Measurements from ENCODE around the gene ZDBF2. TPM values are rescaled to one million over a fixed set of nuclear protein-coding genes. Genes with fewer than 3 reads are reported as not detected.

Gene ZDBF2
- total and polyA plus RNA-seq, 2 of the 8 experiments (the other 6 are each of a cell fraction or from before 2014, with no cell fraction given): 1.5 to 17.2 TPM

GRCh38 chr2:206255003-206255402 lies 19.5 kb upstream of the ZDBF2 start:
- DNase-seq (ENCODE audit: low read depth in 1 of 2, low spot score in 2 of 2): no peak
- H4K8ac ChIP-seq (ENCODE audit: extremely low read depth, insufficient read depth, low read length): no peak overlapping the region
- H3K36me3 ChIP-seq (ENCODE audit: control insufficient read depth in 2 of 4, insufficient read depth in 4 of 4, low read length in 3 of 4): no peaks in the 10 kb centered on the region
- no peak overlapping the region for H2AK5ac ChIP-seq (ENCODE audit: low read depth, low read length)
- no peak overlapping the region; a peak in 1 of 4 replicates for H3K4me2 ChIP-seq (ENCODE audit: insufficient read depth in 1 of 2, low read depth in 2 of 2, low read length in 2 of 2)
- peak; percentile 85 for FAIRE-seq
- no peak overlapping the region for H3K56ac ChIP-seq (replicated peaks; ENCODE audit: insufficient read length, low read depth, low read length)
- H3K14ac ChIP-seq (ENCODE audit: insufficient read length): no peak overlapping the region
- H3K4me1 ChIP-seq (replicated peaks in 1 of 4; ENCODE audit: control insufficient read depth in 3 of 4, insufficient read depth in 4 of 4, low read length in 3 of 4): peaks cover 2 to 12% (median 5%) of the 10 kb centered on the region in 4 experiments; a peak in 4 of 7 replicates
- H2BK15ac ChIP-seq (ENCODE audit: low read length): no peak overlapping the region
- H3K9ac ChIP-seq (replicated peaks in 1 of 4; ENCODE audit: extremely low read depth in 1 of 4, low read depth in 3 of 4, low read length in 3 of 4): no peak overlapping the region
- H3K79me2 ChIP-seq (ENCODE audit: control insufficient read depth in 1 of 2, insufficient read depth in 2 of 2, low read length in 2 of 2): no peaks in the 10 kb centered on the region
- H2BK5ac ChIP-seq (ENCODE audit: low read depth, low read length): no peak overlapping the region
- peaks cover 66 to 89% (median 85%) of the 10 kb centered on the region in 4 experiments for H3K27me3 ChIP-seq (replicated peaks in 1 of 4; ENCODE audit: control insufficient read depth in 3 of 4, extremely low read depth in 1 of 4, insufficient read depth in 3 of 4, low read length in 3 of 4)
- POLR2A ChIA-PET (ENCODE audit: partially characterized antibody): interaction anchor here (1.2 to 3.5 kb wide), 2 partner anchors 21 to 94 kb away, joined by 3 to 17 read pairs; partner anchors contain the start of genes EEF1B2 and NDUFS1
- peaks cover 2% of the 10 kb centered on the region; the same call in 1 of the 2 replicates for H3K23me2 ChIP-seq (ENCODE audit: low read depth, low read length)
- H3K4ac ChIP-seq (replicated peaks; ENCODE audit: insufficient read length, low read depth, low read length): no peak overlapping the region
- no peak overlapping the region for H3K4me3 ChIP-seq (ENCODE audit: extremely low read depth in 1 of 4, insufficient read depth in 2 of 4, low read depth in 3 of 4, low read length in 4 of 4)
- WGBS, 2 experiments (ENCODE audit: extremely low coverage in 1 of 2, insufficient coverage in 1 of 2, insufficient read length in 1 of 2, insufficient replicate concordance in 2 of 2, low coverage in 1 of 2, low lambda C conversion rate in 2 of 2, missing lambda C conversion rate in 1 of 2): 43% methylated on average over 2 of the region's 2 CpGs; no CpG with 5 or more reads in 1 of the 2 experiments
- H3K23ac ChIP-seq (ENCODE audit: insufficient read length): no peak overlapping the region
- no peaks in the 10 kb centered on the region for H3K79me1 ChIP-seq (ENCODE audit: low read depth, low read length)
- no peak overlapping the region for H3K27ac ChIP-seq (ENCODE audit: low read depth, low read length)
- no peak overlapping the region for H3K18ac ChIP-seq (ENCODE audit: extremely low read depth, low read length)
- no peak overlapping the region for H2BK120ac ChIP-seq (replicated peaks; ENCODE audit: low read depth, low read length)
- H2BK20ac ChIP-seq (ENCODE audit: low read length): no peak overlapping the region
- no peak overlapping the region for H4K91ac ChIP-seq (replicated peaks; ENCODE audit: insufficient read length, low read length)
- peaks cover 0 to 5% of the 10 kb centered on the region in 2 experiments for H4K20me1 ChIP-seq (replicated peaks in 1 of 2; ENCODE audit: control insufficient read depth in 1 of 2, insufficient read depth in 2 of 2, low read length in 2 of 2)
- H4K5ac ChIP-seq (ENCODE audit: insufficient read length, low read depth, low read length): no peak overlapping the region
- H2AFZ ChIP-seq (ENCODE audit: low read length): no peak overlapping the region
- no peak overlapping the region; the same call in 1 of the 2 replicates for H2BK12ac ChIP-seq (ENCODE audit: low read depth, low read length)
- no peaks in the 10 kb centered on the region for H3K9me3 ChIP-seq (ENCODE audit: insufficient read depth in 2 of 2, low read depth in 1 of 2, low read length in 1 of 2)
- CTCF ChIA-PET (ENCODE audit: partially characterized antibody): interaction anchor here (0.6 to 2.9 kb wide), 6 partner anchors 10 to 89 kb away, joined by 3 to 9 read pairs (median 4); no protein-coding TSS in a partner anchor
- TF ChIP-seq ATF3 (IDR thresholded peaks at IDR 0.05; ENCODE audit: insufficient read depth, low read depth, low read length): no peak
- no peak for TF ChIP-seq SIX5 (IDR thresholded peaks at IDR 0.05; ENCODE audit: low read depth, low read length)
- TF ChIP-seq TEAD4 (IDR thresholded peaks at IDR 0.05; ENCODE audit: low read depth, low read length): peak; percentile 66
- TF ChIP-seq USF2 (IDR thresholded peaks at IDR 0.05; ENCODE audit: low read length): no peak
- no peak for TF ChIP-seq EP300 (IDR thresholded peaks at IDR 0.05; ENCODE audit: borderline replicate concordance in 1 of 2, low read depth in 2 of 2, low read length in 2 of 2)
- TF ChIP-seq KDM1A (IDR thresholded peaks at IDR 0.05; ENCODE audit: borderline replicate concordance, low read length): no peak
- no peak for TF ChIP-seq GTF2F1 (IDR thresholded peaks at IDR 0.05; ENCODE audit: borderline replicate concordance, low read depth, low read length)
- TF ChIP-seq BRCA1 (IDR thresholded peaks at IDR 0.05; ENCODE audit: low read depth, low read length): no peak
- TF ChIP-seq CREB1 (IDR thresholded peaks at IDR 0.05): no peak
- TF ChIP-seq SAP30 (IDR thresholded peaks at IDR 0.05; ENCODE audit: insufficient read depth, insufficient replicate concordance, low read length): no peak
- no peak for TF ChIP-seq PHF8 (conservative IDR thresholded peaks at IDR 0.05; ENCODE audit: low read depth, low read length)
- no peak for TF ChIP-seq JUND (IDR thresholded peaks at IDR 0.05; ENCODE audit: low read length)

Measured in H1 (cell line).